Fibroblast of mammary gland (primary cell): ENCODE results near the gene LDHA.

ENCODE experiments used
- DNase-seq: peaks from one replicate; pipeline ENCODE4 v3.0.0-alpha.2; 2010; ENCODE audit warnings: low read depth
- H3K4me3 ChIP-seq: 2 replicates; pipeline ENCODE4 v1.5.1; 2011; ENCODE audit warnings: low read depth, mild to moderate bottlenecking, low read length, moderate library complexity; ENCODE audit not compliant: control insufficient read depth
- CTCF ChIP-seq: conservative IDR thresholded peaks from 2 replicates; pipeline ENCODE4 v1.5.1; 2011; ENCODE audit warnings: low read depth, low read length, inconsistent platforms; ENCODE audit not compliant: control insufficient read depth, insufficient read depth

Gene LDHA

DNA sequence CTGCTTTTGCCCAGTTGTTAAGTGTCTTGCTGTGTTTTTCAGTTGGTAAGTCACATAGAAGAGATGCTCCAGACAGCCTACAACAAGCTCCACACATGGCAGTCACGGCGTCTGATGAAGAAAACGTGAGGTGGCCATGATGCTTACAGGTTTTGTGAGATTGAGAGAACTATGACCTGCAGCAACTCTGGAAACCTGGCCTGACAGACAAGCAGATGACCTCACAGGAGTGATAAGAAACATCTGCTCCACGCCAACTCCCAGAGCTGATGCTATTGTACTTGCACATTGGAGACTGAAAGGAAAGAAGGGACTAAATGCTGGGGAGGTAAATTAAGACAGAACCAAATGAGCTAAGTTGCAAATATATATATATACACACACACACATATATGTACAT, 28.6 kb upstream of the LDHA start:
- TF ChIP-seq CTCF: no peak
- DNase-seq: no peak

DNA sequence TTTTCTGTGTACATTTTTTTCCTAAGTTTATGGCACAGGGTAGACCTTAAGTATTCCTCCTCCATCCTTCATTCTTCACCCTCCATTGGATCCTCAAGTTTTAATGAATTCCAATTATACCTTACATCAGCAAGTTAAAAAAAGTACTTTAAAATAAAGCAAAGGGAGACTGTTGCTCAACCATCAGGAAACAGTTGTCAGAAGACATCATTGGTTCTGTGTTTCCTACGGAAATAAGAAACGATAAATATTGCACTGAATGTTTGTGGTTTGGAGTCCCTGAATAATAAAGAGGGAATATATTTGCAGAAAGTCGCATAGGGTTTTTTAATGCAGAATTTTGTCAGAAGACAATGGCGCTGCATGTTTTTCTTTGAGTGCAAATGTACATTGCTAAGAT, 28.1 kb upstream of the LDHA start:
- H3K4me3 ChIP-seq: no peak overlapping the region
- DNase-seq: no peak
- TF ChIP-seq CTCF: no peak

More for the DNA sequence above, 28.6 kb upstream of the LDHA start:
- no peak overlapping the region for H3K4me3 ChIP-seq

GRCh38 chr11:18367431-18367830, 26.9 kb upstream of the LDHA start:
- TF ChIP-seq CTCF: no peak
- peak; percentile 26 for DNase-seq
- H3K4me3 ChIP-seq: no peak overlapping the region

- peak; percentile 34 for DNase-seq
- no peak for TF ChIP-seq CTCF
- no peak overlapping the region for H3K4me3 ChIP-seq
Measured at GRCh38 chr11:18368221-18368620, 26.1 kb upstream of the LDHA start.

GRCh38 chr11:18369398-18369797, 25.0 kb upstream of the LDHA start:
- DNase-seq: no peak
- H3K4me3 ChIP-seq: no peak overlapping the region
- no peak for TF ChIP-seq CTCF

DNA sequence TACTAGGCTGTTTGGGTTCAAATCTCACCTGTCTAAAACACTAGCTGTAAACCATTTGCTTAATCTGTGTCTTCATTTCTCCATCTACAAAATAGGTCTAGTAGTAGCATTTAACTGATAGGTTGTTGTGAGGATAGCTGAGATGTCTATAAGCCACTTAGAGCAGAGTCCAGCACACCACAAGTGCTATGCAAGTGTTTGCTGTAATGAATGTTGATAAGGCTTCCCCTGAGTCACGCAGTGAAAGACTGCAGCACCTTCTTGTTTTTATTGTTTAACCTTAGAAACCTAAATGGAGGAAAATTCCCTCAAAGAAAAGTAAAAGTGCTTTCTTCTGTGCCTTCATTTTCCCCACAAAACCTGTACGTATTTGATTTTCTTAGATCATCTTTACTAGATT, 23.1 kb upstream of the LDHA start:
- TF ChIP-seq CTCF: no peak
- H3K4me3 ChIP-seq: no peak overlapping the region
- DNase-seq: no peak

GRCh38 chr11:18372201-18372600, 22.2 kb upstream of the LDHA start:
- H3K4me3 ChIP-seq: no peak overlapping the region
- TF ChIP-seq CTCF: no peak
- no peak for DNase-seq
